ENCODE data around the gene SMPD3. TPM values are rescaled to one million over a fixed set of nuclear protein-coding genes. Genes with fewer than 3 reads are reported as not detected.

Gene SMPD3
- total RNA-seq, 1 donor from 2014 or later = 0.49 TPM

- Mint-ChIP-seq H3K4me3 (no peak overlapping the region), H3K4me1 (ENCODE audit: low read depth) (peaks cover 40% of the 10 kb centered on the region), H3K27ac (no peak overlapping the region), H3K9me3 (no peaks in the 10 kb centered on the region), H3K27me3 (ENCODE audit: insufficient read depth) (peaks cover 7% of the 10 kb centered on the region), H3K36me3 (ENCODE audit: low read depth) (no peaks in the 10 kb centered on the region)
- intact Hi-C loops (cut with micrococcal nuclease) = no loop called here
- no peak for DNase-seq (ENCODE audit: low spot score)
Observed at GRCh38 chr16:68466174-68466573, 17.9 kb upstream of the SMPD3 start.

DNA sequence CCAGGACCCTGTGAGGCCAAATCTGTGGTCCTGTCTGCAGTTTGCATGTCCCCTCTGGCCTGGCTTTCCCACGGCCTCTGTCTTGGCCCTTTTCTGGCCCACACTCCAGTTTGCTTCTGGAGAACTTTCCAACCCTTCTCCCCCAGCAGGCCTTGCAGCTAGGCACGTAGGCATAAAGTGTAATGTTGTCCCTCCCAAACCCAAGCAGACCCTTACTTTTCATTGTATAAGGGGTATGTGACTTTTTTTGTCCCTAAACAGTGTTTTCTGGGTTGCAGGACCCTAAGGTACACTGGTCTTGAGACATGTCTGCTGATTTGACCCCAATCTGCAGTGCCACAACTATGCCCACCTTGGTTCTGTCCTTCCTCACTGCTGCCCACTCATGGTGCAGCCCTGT, 15.6 kb upstream of the SMPD3 start:
- no peak overlapping the region for H3K27ac Mint-ChIP-seq
- intact Hi-C loops (cut with micrococcal nuclease) = no loop called here
- no peaks in the 10 kb centered on the region for H3K36me3 Mint-ChIP-seq (ENCODE audit: low read depth)
- peaks cover 17% of the 10 kb centered on the region for H3K4me1 Mint-ChIP-seq (ENCODE audit: low read depth)
- no peak overlapping the region for H3K4me3 Mint-ChIP-seq
- H3K9me3 Mint-ChIP-seq = no peaks in the 10 kb centered on the region
- H3K27me3 Mint-ChIP-seq (ENCODE audit: insufficient read depth) = peaks cover 11% of the 10 kb centered on the region
- no peak for DNase-seq (ENCODE audit: low spot score)

DNA sequence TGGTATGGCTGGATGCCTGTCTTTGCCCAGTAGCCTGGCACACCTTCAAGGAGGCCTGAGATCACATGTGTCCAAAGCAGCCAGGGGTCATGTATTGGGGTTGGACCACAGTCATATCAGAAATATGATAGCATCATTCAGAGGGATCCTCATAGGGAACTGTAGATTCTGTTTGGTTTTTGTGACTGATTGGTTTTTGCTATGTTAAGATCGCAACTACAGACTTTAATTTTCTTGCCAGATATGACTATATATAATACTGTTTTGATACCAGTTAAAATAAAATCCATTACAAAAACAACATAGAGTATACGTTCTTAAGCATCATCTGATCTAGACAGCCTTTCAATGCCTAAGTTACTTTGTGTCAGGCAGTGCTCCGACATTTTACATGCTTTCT, 11.8 kb upstream of the SMPD3 start:
- no peak overlapping the region for H3K4me3 Mint-ChIP-seq
- H3K36me3 Mint-ChIP-seq (ENCODE audit: low read depth) = no peaks in the 10 kb centered on the region
- DNase-seq (ENCODE audit: low spot score) = no peak
- no peaks in the 10 kb centered on the region for H3K9me3 Mint-ChIP-seq
- intact Hi-C loops (cut with micrococcal nuclease) = no loop called here
- H3K27ac Mint-ChIP-seq = no peak overlapping the region
- peaks cover 21% of the 10 kb centered on the region for H3K27me3 Mint-ChIP-seq (ENCODE audit: insufficient read depth)
- H3K4me1 Mint-ChIP-seq (ENCODE audit: low read depth) = no peaks in the 10 kb centered on the region

- Mint-ChIP-seq H3K4me3 (no peak overlapping the region), H3K9me3 (no peaks in the 10 kb centered on the region), H3K27ac (no peak overlapping the region), H3K4me1 (ENCODE audit: low read depth) (no peaks in the 10 kb centered on the region), H3K27me3 (ENCODE audit: insufficient read depth) (peaks cover 19% of the 10 kb centered on the region), H3K36me3 (ENCODE audit: low read depth) (no peaks in the 10 kb centered on the region)
- DNase-seq (ENCODE audit: low spot score) = no peak
- intact Hi-C loops (cut with micrococcal nuclease) = no loop called here
Observed at GRCh38 chr16:68459457-68459856, 11.1 kb upstream of the SMPD3 start.

DNA sequence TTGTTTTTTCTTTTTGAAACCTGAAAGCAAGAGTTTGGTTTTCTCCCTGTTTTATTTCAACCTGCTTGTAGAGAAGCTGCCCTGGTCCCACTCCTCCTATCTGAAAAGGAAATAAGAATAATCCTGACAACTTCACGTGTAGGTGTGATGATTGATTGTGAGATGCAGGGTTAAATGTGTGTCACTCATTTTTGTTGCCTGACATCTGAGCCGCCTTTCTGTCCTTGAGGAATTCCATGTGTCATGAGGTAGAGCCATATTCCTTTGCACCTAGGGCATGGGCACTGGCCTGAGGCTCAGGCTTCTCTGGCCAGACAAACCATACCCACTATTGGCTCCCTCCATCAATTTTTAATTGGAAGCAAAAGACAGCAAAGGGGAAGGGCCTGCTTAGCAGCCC, 10.2 kb upstream of the SMPD3 start:
- H3K36me3 Mint-ChIP-seq (ENCODE audit: low read depth) = no peaks in the 10 kb centered on the region
- H3K27ac Mint-ChIP-seq = no peak overlapping the region
- H3K4me3 Mint-ChIP-seq = no peak overlapping the region
- intact Hi-C loops (cut with micrococcal nuclease) = no loop called here
- DNase-seq (ENCODE audit: low spot score) = no peak
- no peaks in the 10 kb centered on the region for H3K4me1 Mint-ChIP-seq (ENCODE audit: low read depth)
- H3K27me3 Mint-ChIP-seq (ENCODE audit: insufficient read depth) = peaks cover 19% of the 10 kb centered on the region
- H3K9me3 Mint-ChIP-seq = no peaks in the 10 kb centered on the region

DNA sequence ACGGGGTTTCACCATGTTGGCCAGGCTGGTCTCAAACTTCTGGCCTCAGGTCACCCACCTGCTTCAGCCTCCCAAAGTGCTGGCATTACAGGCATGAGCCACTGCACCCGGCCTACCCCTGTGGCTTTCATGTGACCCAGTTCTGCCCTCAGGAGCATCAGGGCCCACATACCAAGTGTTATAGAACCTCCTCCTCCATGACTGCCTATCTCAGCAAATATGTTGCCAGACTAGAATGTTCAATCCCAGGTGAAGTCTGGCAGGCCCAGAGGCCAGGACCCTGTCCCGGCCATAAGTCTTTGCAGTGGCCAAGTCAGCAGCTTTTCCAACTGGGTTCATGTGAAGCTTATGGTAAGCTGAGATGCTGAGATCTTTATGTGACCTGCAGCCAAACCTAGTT, 9.8 kb upstream of the SMPD3 start:
- H3K27ac Mint-ChIP-seq = no peak overlapping the region
- H3K27me3 Mint-ChIP-seq (ENCODE audit: insufficient read depth) = peaks cover 19% of the 10 kb centered on the region
- no peak overlapping the region for H3K4me3 Mint-ChIP-seq
- DNase-seq (ENCODE audit: low spot score) = no peak
- intact Hi-C loops (cut with micrococcal nuclease) = no loop called here
- H3K9me3 Mint-ChIP-seq = no peaks in the 10 kb centered on the region
- H3K4me1 Mint-ChIP-seq (ENCODE audit: low read depth) = no peaks in the 10 kb centered on the region
- H3K36me3 Mint-ChIP-seq (ENCODE audit: low read depth) = no peaks in the 10 kb centered on the region

DNA sequence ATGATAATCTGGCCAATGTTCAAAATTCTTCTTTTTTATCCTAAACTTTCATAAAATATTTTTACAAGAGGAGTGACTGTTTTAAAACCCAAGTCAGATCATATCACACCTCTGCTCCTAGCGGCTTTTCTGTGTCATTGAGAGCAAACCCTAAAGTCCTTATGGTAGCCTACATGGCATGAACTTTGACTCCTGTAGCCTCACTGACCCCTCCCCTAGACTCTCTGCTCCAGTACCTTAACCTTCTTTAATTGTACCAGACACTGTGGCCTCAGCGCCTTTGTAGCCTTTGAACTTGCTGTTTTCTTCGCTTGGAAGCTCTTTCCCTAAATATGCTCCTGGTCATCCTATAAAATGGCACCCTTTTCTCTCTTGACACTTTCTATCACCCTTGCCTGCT, 7.3 kb upstream of the SMPD3 start:
- no peaks in the 10 kb centered on the region for H3K4me1 Mint-ChIP-seq (ENCODE audit: low read depth)
- no peaks in the 10 kb centered on the region for H3K36me3 Mint-ChIP-seq (ENCODE audit: low read depth)
- no peak for DNase-seq (ENCODE audit: low spot score)
- no peak overlapping the region for H3K4me3 Mint-ChIP-seq
- no peaks in the 10 kb centered on the region for H3K9me3 Mint-ChIP-seq
- H3K27ac Mint-ChIP-seq = no peak overlapping the region
- intact Hi-C loops (cut with micrococcal nuclease) = no loop called here
- H3K27me3 Mint-ChIP-seq (ENCODE audit: insufficient read depth) = peaks cover 23% of the 10 kb centered on the region

- no peaks in the 10 kb centered on the region for H3K36me3 Mint-ChIP-seq (ENCODE audit: low read depth)
- H3K4me1 Mint-ChIP-seq (ENCODE audit: low read depth) = no peaks in the 10 kb centered on the region
- no peak overlapping the region for H3K4me3 Mint-ChIP-seq
- H3K27me3 Mint-ChIP-seq (ENCODE audit: insufficient read depth) = peaks cover 23% of the 10 kb centered on the region
- H3K27ac Mint-ChIP-seq = no peak overlapping the region
- H3K9me3 Mint-ChIP-seq = no peaks in the 10 kb centered on the region
- intact Hi-C loops (cut with micrococcal nuclease) = no loop called here
- no peak for DNase-seq (ENCODE audit: low spot score)
Observed at GRCh38 chr16:68454920-68455435, 6.7 kb upstream of the SMPD3 start.

- intact Hi-C loops (cut with micrococcal nuclease) = no loop called here
Observed at GRCh38 chr16:68453816-68454215, 5.5 kb upstream of the SMPD3 start.

DNA sequence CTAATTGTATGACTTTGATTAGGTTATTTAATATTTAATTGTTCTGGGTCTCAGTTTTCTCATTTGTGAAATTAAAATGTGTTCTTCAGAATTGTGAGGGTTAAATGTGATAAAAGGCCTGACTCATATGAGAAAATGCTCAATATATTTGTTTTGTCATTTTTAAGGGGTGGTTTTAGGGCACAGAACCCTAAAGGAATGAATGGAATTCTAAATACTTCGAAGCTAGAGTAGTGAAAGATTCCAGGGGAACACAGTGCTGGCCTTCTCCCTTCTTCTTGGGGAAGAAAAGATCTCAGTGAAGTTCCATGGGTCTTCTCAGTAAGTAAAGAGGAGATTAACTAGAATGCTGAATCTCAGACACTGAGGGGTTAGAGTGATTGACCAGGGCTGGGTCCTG, 3.9 kb upstream of the SMPD3 start:
- Mint-ChIP-seq H3K4me1 (ENCODE audit: low read depth) (peaks cover 5% of the 10 kb centered on the region), H3K27ac (no peak overlapping the region)

More at GRCh38 chr16:68453816-68454215, 5.5 kb upstream of the SMPD3 start:
- Mint-ChIP-seq H3K27me3 (ENCODE audit: insufficient read depth) (peaks cover 20% of the 10 kb centered on the region), H3K4me1 (ENCODE audit: low read depth) (peaks cover 5% of the 10 kb centered on the region), H3K4me3 (no peak overlapping the region), H3K27ac (no peak overlapping the region), H3K36me3 (ENCODE audit: low read depth) (no peaks in the 10 kb centered on the region), H3K9me3 (no peaks in the 10 kb centered on the region)
- DNase-seq (ENCODE audit: low spot score) = no peak

GRCh38 chr16:68451676-68452075, 3.4 kb upstream of the SMPD3 start:
- DNase-seq (ENCODE audit: low spot score) = no peak
- Mint-ChIP-seq H3K4me3 (no peak overlapping the region), H3K4me1 (ENCODE audit: low read depth) (peaks cover 5% of the 10 kb centered on the region), H3K36me3 (ENCODE audit: low read depth) (no peaks in the 10 kb centered on the region), H3K27me3 (ENCODE audit: insufficient read depth) (peaks cover 21% of the 10 kb centered on the region), H3K9me3 (no peaks in the 10 kb centered on the region), H3K27ac (no peak overlapping the region)
- intact Hi-C loops (cut with micrococcal nuclease) = no loop called here

More for the DNA sequence above, 3.9 kb upstream of the SMPD3 start:
- no peaks in the 10 kb centered on the region for H3K9me3 Mint-ChIP-seq
- intact Hi-C loops (cut with micrococcal nuclease) = no loop called here
- H3K4me3 Mint-ChIP-seq = no peak overlapping the region
- DNase-seq (ENCODE audit: low spot score) = no peak
- H3K36me3 Mint-ChIP-seq (ENCODE audit: low read depth) = no peaks in the 10 kb centered on the region
- peaks cover 21% of the 10 kb centered on the region for H3K27me3 Mint-ChIP-seq (ENCODE audit: insufficient read depth)

GRCh38 chr16:68450741-68451255, 2.5 kb upstream of the SMPD3 start:
- intact Hi-C loops (cut with micrococcal nuclease) = no loop called here
- Mint-ChIP-seq H3K4me1 (ENCODE audit: low read depth) (peaks cover 5% of the 10 kb centered on the region), H3K27me3 (ENCODE audit: insufficient read depth) (peaks cover 25% of the 10 kb centered on the region), H3K9me3 (no peaks in the 10 kb centered on the region), H3K36me3 (ENCODE audit: low read depth) (no peaks in the 10 kb centered on the region), H3K27ac (no peak overlapping the region), H3K4me3 (no peak overlapping the region)
- DNase-seq (ENCODE audit: low spot score) = no peak

GRCh38 chr16:68447653-68448359, 502 bp downstream of the SMPD3 start:
- intact Hi-C loops (cut with micrococcal nuclease) = loop anchor here (1.0 to 5.0 kb wide), 7 partner anchors 21 to 203 kb away; partner anchors contain the start of genes PLA2G15, SLC7A6OS and ZFP90
- peak overlapping the region; percentile 50 for H3K4me3 Mint-ChIP-seq
- H3K27ac Mint-ChIP-seq = no peak overlapping the region
- H3K36me3 Mint-ChIP-seq (ENCODE audit: low read depth) = no peaks in the 10 kb centered on the region
- no peaks in the 10 kb centered on the region for H3K9me3 Mint-ChIP-seq
- DNase-seq (ENCODE audit: low spot score) = no peak
- H3K27me3 Mint-ChIP-seq (ENCODE audit: insufficient read depth) = peaks cover 37% of the 10 kb centered on the region
- H3K4me1 Mint-ChIP-seq (ENCODE audit: low read depth) = peaks cover 5% of the 10 kb centered on the region

All from activated T-helper 1 cell treated with anti-CD3 and anti-CD28 coated beads, Interleukin-12 subunit alpha, Interleukin-12 subunit beta, Interleukin-2, Interleukin-4 antibody, amounts not matched to agents 30 ng/mL and 10 ng/mL and 1 ng/mL, durations not matched to agents 14 hours and 24 hours and 36 hours (primary cell).